Activated CD8-positive, alpha-beta memory T cell treated with anti-CD3 and anti-CD28 coated beads for 48 hours (primary cell): Measurements from ENCODE around the gene EHBP1.
"Not testable (repeated sequence)": the region's sequence is repeated elsewhere in the genome, so short reads cannot be mapped to it uniquely, and the experiment has no call there.

ENCODE experiments used
- DNase-seq, 3 experiments: peaks; one replicate each; pipeline ENCODE4 v3.0.0-alpha.2; 2020; ENCODE audit warnings: low read depth in 2 of 3, low spot score in 2 of 3

EHBP1 gene

GRCh38 chr2:62732262-62732777, 26.8 kb downstream of the EHBP1 start:
- no peak for DNase-seq

- no peak for DNase-seq
These were observed 28.0 kb downstream of the EHBP1 start for GRCh38 chr2:62733546-62733945.

- DNase-seq = no peak
These were observed 31.5 kb downstream of the EHBP1 start for GRCh38 chr2:62736899-62737559.

GRCh38 chr2:62738981-62739936, 33.7 kb downstream of the EHBP1 start:
- DNase-seq = no peak

GRCh38 chr2:62740221-62740620, 34.7 kb downstream of the EHBP1 start:
- no peak for DNase-seq

- no peak for DNase-seq
These were observed 35.6 kb downstream of the EHBP1 start for GRCh38 chr2:62741127-62741526.

GRCh38 chr2:62741954-62742722, 36.6 kb downstream of the EHBP1 start:
- no peak for DNase-seq

- no peak for DNase-seq
These were observed 38.0 kb downstream of the EHBP1 start for GRCh38 chr2:62743506-62743905.

- no peak for DNase-seq
These were observed 39.1 kb downstream of the EHBP1 start for GRCh38 chr2:62744603-62745002.

- DNase-seq = no peak
These were observed 40.5 kb downstream of the EHBP1 start for GRCh38 chr2:62745891-62746481.

GRCh38 chr2:62747169-62747568, 41.7 kb downstream of the EHBP1 start:
- no peak for DNase-seq

- no peak for DNase-seq
These were observed 42.4 kb downstream of the EHBP1 start for GRCh38 chr2:62747876-62748275.

GRCh38 chr2:62749111-62749510, 43.6 kb downstream of the EHBP1 start:
- DNase-seq = not testable (repeated sequence)

GRCh38 chr2:62757029-62757428, 51.5 kb downstream of the EHBP1 start:
- no peak for DNase-seq

GRCh38 chr2:62760026-62760425, 54.5 kb downstream of the EHBP1 start:
- DNase-seq = no peak

GRCh38 chr2:62760555-62760954, 55.0 kb downstream of the EHBP1 start:
- no peak for DNase-seq

GRCh38 chr2:62765619-62766376, 60.3 kb downstream of the EHBP1 start:
- DNase-seq = no peak

- DNase-seq = no peak
These were observed 63.1 kb downstream of the EHBP1 start for GRCh38 chr2:62768615-62769014.

- DNase-seq = no peak
These were observed 65.1 kb downstream of the EHBP1 start for GRCh38 chr2:62770629-62771028.
